ENCODE data around the gene NEUROD2. TPM values are rescaled to one million over a fixed set of nuclear protein-coding genes. Genes with fewer than 3 reads are reported as not detected.

Gene NEUROD2
- total RNA-seq, 1 donor from 2014 or later: not detected

DNA sequence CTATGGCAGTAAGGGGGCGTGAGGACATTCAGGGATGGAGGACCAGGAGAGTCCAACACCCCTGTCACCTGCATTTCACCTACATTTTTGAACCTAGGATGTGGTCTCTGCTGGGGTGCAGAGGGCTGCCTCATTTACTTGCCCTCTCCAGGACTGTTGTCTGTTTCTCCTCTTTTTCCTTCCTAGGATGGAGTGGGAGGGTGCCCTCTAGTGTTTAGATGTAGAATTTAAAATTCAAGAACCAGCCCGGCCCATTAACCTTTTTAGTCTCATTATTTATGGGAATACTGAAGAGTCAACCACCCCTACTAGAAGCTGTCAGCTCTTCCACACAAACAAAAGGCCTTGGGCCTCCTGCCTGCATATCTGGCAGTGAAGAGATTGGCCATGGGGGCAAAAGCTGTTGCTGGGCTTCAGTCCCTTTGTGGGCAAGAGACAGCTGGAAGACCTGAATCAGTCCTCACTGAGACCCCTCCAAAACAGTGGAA is 26.7 kb upstream of the NEUROD2 start:
- Mint-ChIP-seq H3K9me3 (no peaks in the 10 kb centered on the region), H3K27me3 (ENCODE audit: low read depth) (peaks cover 45% of the 10 kb centered on the region), H3K36me3 (ENCODE audit: low read depth) (no peaks in the 10 kb centered on the region), H3K4me1 (peaks cover 36% of the 10 kb centered on the region), H3K27ac (ENCODE audit: unreplicated experiment) (no peak overlapping the region), H3K4me3 (peak overlapping the region; percentile 61)
- DNase-seq (ENCODE audit: low read depth, low spot score): no peak
- TF ChIP-seq, protein P1, sequence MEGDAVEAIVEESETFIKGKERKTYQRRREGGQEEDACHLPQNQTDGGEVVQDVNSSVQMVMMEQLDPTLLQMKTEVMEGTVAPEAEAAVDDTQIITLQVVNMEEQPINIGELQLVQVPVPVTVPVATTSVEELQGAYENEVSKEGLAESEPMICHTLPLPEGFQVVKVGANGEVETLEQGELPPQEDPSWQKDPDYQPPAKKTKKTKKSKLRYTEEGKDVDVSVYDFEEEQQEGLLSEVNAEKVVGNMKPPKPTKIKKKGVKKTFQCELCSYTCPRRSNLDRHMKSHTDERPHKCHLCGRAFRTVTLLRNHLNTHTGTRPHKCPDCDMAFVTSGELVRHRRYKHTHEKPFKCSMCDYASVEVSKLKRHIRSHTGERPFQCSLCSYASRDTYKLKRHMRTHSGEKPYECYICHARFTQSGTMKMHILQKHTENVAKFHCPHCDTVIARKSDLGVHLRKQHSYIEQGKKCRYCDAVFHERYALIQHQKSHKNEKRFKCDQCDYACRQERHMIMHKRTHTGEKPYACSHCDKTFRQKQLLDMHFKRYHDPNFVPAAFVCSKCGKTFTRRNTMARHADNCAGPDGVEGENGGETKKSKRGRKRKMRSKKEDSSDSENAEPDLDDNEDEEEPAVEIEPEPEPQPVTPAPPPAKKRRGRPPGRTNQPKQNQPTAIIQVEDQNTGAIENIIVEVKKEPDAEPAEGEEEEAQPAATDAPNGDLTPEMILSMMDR (conservative IDR thresholded peaks at IDR 0.05): peak; percentile 77

DNA sequence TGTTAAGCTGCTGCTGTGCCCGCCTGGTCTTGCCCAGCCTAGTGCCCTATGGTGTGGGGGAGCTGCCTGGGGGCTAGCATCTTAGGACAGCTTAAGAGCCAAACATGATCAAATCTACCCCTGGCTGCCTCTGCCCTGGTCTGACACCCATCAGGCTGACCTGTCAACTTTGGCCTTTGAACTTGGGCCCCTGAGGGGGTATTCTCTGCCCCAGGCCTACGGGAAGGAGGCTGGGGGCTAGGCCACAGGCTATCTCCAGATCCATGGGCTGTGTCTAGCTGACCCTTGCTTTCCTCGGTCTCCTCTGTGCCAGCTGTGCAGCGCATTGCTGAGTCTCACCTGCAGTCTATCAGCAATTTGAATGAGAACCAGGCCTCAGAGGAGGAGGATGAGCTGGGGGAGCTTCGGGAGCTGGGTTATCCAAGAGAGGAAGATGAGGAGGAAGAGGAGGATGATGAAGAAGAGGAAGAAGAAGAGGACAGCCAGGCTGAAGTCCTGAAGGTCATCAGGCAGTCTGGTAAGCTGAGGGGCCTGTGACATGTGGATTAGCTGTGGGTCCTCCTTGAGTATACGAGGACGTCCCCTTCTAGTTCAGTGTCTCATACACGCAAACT is 26.0 kb upstream of the NEUROD2 start:
- H3K4me1 Mint-ChIP-seq: peaks cover 28% of the 10 kb centered on the region
- no peaks in the 10 kb centered on the region for H3K36me3 Mint-ChIP-seq (ENCODE audit: low read depth)
- H3K4me3 Mint-ChIP-seq: no peak overlapping the region
- H3K9me3 Mint-ChIP-seq: no peaks in the 10 kb centered on the region
- H3K27ac Mint-ChIP-seq (ENCODE audit: unreplicated experiment): no peak overlapping the region
- TF ChIP-seq, protein P1 (conservative IDR thresholded peaks at IDR 0.05): no peak
- H3K27me3 Mint-ChIP-seq (ENCODE audit: low read depth): peaks cover 52% of the 10 kb centered on the region
- DNase-seq (ENCODE audit: low read depth, low spot score): no peak

DNA sequence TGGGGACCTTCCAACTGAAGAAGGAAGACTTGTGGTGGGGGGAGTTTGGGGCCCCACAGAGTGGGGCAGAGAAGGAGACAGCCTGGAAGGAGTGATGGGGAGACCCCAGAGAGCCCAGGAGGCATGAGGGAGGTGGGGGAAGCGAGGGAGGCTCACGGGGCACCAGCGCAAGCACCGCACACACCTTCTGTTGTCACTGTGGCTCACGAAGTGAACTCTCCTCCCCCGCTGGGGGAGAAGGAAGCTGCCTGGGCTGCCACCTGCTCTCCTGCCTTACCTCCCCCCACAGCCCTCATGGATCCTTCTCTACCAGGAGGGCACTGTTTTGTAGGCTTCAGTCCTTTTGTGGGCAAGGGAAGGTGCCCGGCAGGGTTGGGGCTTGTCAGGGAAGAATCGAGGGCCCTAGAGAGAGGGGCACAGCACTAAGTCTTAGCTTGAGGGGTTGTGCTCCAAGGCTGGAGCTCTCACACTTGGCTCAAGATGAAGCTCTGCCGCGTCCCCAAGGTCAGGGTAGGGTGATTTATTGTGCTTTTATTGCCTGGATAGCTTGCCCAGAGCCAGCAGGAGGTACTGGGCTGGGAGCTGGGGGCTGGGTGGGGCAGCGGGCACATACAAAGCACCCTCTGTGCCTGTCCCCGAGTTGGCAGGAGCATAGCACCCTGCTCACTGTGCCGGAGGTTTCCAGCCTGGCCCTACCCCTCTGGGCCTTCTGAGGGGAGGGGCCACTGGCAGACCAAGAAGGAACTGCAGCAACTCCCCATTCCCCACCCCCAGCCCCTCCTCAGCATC is 24.6 kb upstream of the NEUROD2 start:
- DNase-seq (ENCODE audit: low read depth, low spot score): no peak
- H3K4me3 Mint-ChIP-seq: no peak overlapping the region
- H3K36me3 Mint-ChIP-seq (ENCODE audit: low read depth): no peaks in the 10 kb centered on the region
- no peak overlapping the region for H3K27ac Mint-ChIP-seq (ENCODE audit: unreplicated experiment)
- H3K27me3 Mint-ChIP-seq (ENCODE audit: low read depth): peaks cover 65% of the 10 kb centered on the region
- TF ChIP-seq, protein P1 (conservative IDR thresholded peaks at IDR 0.05): no peak
- H3K9me3 Mint-ChIP-seq: no peaks in the 10 kb centered on the region
- peaks cover 15% of the 10 kb centered on the region for H3K4me1 Mint-ChIP-seq

DNA sequence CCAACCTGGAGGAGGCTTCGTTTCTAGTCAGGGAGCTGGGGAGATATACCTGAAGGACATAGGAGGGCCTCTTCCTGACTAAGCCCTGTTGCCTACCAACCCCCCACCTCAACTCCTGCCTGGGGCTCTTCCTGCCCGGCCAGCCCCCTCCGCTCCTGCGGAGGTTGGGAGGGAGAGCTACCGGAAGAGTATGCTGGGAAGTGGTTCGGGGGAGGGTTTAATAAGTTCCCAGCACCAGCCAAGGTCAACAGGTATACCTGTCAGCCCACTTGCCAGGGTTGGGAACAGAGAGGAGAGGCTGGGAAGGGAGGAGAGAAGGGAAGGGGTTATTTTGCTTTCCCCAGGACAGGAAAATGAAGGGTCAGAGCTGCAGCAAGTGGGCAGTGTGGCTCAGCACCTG is 23.7 kb upstream of the NEUROD2 start:
- Mint-ChIP-seq H3K4me3 (peak overlapping the region; percentile 49), H3K36me3 (ENCODE audit: low read depth) (no peaks in the 10 kb centered on the region), H3K9me3 (no peaks in the 10 kb centered on the region), H3K27ac (ENCODE audit: unreplicated experiment) (no peak overlapping the region), H3K4me1 (peaks cover 11% of the 10 kb centered on the region), H3K27me3 (ENCODE audit: low read depth) (peaks cover 71% of the 10 kb centered on the region)
- no peak for DNase-seq (ENCODE audit: low read depth, low spot score)
- TF ChIP-seq, protein P1 (conservative IDR thresholded peaks at IDR 0.05): no peak

DNA sequence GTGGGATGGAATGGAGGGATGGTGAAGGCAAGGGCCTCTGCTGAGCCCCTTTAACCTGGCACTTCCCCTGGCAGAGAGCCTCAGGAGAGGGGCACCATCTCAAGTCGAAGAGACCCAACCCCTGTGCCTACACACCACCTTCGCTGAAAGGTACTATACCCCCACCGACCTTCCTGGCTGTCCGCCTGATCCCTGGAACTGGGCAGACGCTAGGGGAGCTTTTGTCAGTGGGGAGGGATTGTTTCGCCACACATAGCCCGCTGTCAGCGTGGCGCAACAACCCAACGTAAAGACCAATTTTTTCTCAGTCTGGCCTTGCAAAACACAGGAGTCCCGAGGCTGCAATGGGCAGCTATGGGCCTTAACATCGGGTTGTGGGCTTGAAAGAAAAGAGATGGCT is 22.2 kb upstream of the NEUROD2 start:
- DNase-seq (ENCODE audit: low read depth, low spot score): no peak
- H3K27ac Mint-ChIP-seq (ENCODE audit: unreplicated experiment): no peak overlapping the region
- H3K36me3 Mint-ChIP-seq (ENCODE audit: low read depth): no peaks in the 10 kb centered on the region
- no peak overlapping the region for H3K4me3 Mint-ChIP-seq
- peaks cover 9% of the 10 kb centered on the region for H3K4me1 Mint-ChIP-seq
- peaks cover 86% of the 10 kb centered on the region for H3K27me3 Mint-ChIP-seq (ENCODE audit: low read depth)
- no peaks in the 10 kb centered on the region for H3K9me3 Mint-ChIP-seq
- TF ChIP-seq, protein P1 (conservative IDR thresholded peaks at IDR 0.05): no peak

Data from neural crest cell (in vitro differentiated cells).